GM19023 (cell line): ENCODE results near the gene SCFD2.
"Not testable (repeated sequence)": the region's sequence is repeated elsewhere in the genome, so short reads cannot be mapped to it uniquely, and the experiment has no call there.

Experiments used
- ATAC-seq: cut with Tn5 transposase; IDR thresholded peaks from one replicate; pipeline ENCODE4 v1.9.1; 2021; ENCODE audit warnings: mild to moderate bottlenecking, moderate library complexity; ENCODE audit not compliant: unreplicated experiment

SCFD2 gene

GRCh38 chr4:52996261-52997131 is 369.4 kb downstream of the SCFD2 start:
- ATAC-seq = no peak

- no peak for ATAC-seq
Observed at GRCh38 chr4:52995360-52996030, 370.4 kb downstream of the SCFD2 start.

- no peak for ATAC-seq
Observed at GRCh38 chr4:52994567-52994966, 371.3 kb downstream of the SCFD2 start.

GRCh38 chr4:52993771-52994170 is 372.1 kb downstream of the SCFD2 start:
- no peak for ATAC-seq

- ATAC-seq = not testable (repeated sequence)
Observed at GRCh38 chr4:52992551-52992950, 373.3 kb downstream of the SCFD2 start.

GRCh38 chr4:52991472-52991871 is 374.4 kb downstream of the SCFD2 start:
- no peak for ATAC-seq

- ATAC-seq = no peak
Observed at GRCh38 chr4:52990706-52991105, 375.2 kb downstream of the SCFD2 start.

GRCh38 chr4:52989865-52990264 is 376.0 kb downstream of the SCFD2 start:
- no peak for ATAC-seq

GRCh38 chr4:52987392-52988056 is 378.3 kb downstream of the SCFD2 start:
- ATAC-seq = no peak

- ATAC-seq = no peak
Observed at GRCh38 chr4:52984462-52984881, 381.4 kb downstream of the SCFD2 start.

GRCh38 chr4:52983563-52984303 is 382.1 kb downstream of the SCFD2 start:
- ATAC-seq = no peak

GRCh38 chr4:52982946-52983340 is 382.9 kb downstream of the SCFD2 start:
- ATAC-seq = no peak

- no peak for ATAC-seq
Observed at GRCh38 chr4:52982255-52982945, 383.5 kb downstream of the SCFD2 start.

GRCh38 chr4:52979821-52980590 is 385.9 kb downstream of the SCFD2 start:
- ATAC-seq = no peak

GRCh38 chr4:52979020-52979419 is 386.8 kb downstream of the SCFD2 start:
- no peak for ATAC-seq

GRCh38 chr4:52977252-52977651 is 388.6 kb downstream of the SCFD2 start:
- ATAC-seq = no peak

GRCh38 chr4:52976523-52977230 is 389.2 kb downstream of the SCFD2 start:
- no peak for ATAC-seq

GRCh38 chr4:52968691-52969090 is 397.2 kb downstream of the SCFD2 start:
- no peak for ATAC-seq

- no peak for ATAC-seq
Observed at GRCh38 chr4:52968241-52968640, 397.6 kb downstream of the SCFD2 start.
